Pancreas (tissue), 10 donors: Measurements from ENCODE around the gene CCDC32. TPM values are rescaled to one million over a fixed set of nuclear protein-coding genes. Genes with fewer than 3 reads are reported as not detected.

ENCODE experiments used
- ATAC-seq, 4 donors: fragments of 200-7000 bp; cut with Tn5 transposase; one replicate each; pipeline versions ENCODE4 v1.8.0 to v1.9.1; 2020; ENCODE audit warnings: mild to moderate bottlenecking in 4 of 4, moderate library complexity in 4 of 4
- DNase-seq, 6 donors: peaks; one replicate each; pipeline ENCODE4 v3.0.0-alpha.2; 2020
- FAIRE-seq: peaks from 2 replicates; lab custom pipeline; 2012; peaks lifted over from hg19 to GRCh38; lab: Jason Lieb, UNC
- H3K27ac ChIP-seq, 4 donors: fragments of 200-600 bp; sonication (generic); 1 replicate in 3 of 4; 2 replicates in 1 of 4; pipeline versions ENCODE4 v1.5.0 to v1.8.0; 2020
- H3K27me3 ChIP-seq, 4 donors: fragments of 200-600 bp; one replicate each; pipeline ENCODE4 v1.8.0; 2021
- H3K36me3 ChIP-seq, 3 donors: fragments of 200-600 bp; sonication (generic) in 1 of 3; one replicate each; pipeline versions ENCODE4 v1.5.0 to v1.8.0; 2020 to 2021
- H3K4me1 ChIP-seq, 3 donors: fragments of 200-600 bp; one replicate each; pipeline ENCODE4 v1.8.0; 2021
- H3K4me3 ChIP-seq, 4 donors: fragments of 200-600 bp; sonication (generic) in 2 of 4; one replicate each; pipeline versions ENCODE4 v1.5.0 to v1.8.0; 2020 to 2021
- H3K9me3 ChIP-seq, 4 donors: fragments of 200-600 bp; one replicate each; pipeline ENCODE4 v1.8.0; 2021
- WGBS, 2 donors: extraction: QIAGEN DNeasy Blood & Tissue Kit; methylation state at CpG; one replicate each; pipeline ENCODE4 v1.1.7; 2013; 5-methylcytosine and 5-hydroxymethylcytosine counted together
- intact Hi-C, 3 donors: fragments of 100-400 bp; cut with DNase I; formaldehyde crosslinking; loops; one replicate each; pipeline versions ENCODE4 v1.11.1 to v1.14.2; 2022
- polyA plus RNA-seq, 2 donors: library from polyadenylated mRNA; stranded (reverse); fragments of 200-250 nt; gene quantifications; one replicate each; pipeline ENCODE4 v1.2.3, GENCODE V29; 2013
- total RNA-seq, 6 donors: library from RNA; stranded (reverse); fragmentation: NEBNext Ultra II Directional in 4 of 6; extraction: Animal tissue kit (Norgen Biotek cat#: 25700) in 4 of 6; gene quantifications; one replicate each; pipeline versions ENCODE4 v1.2.1 to v1.2.4, GENCODE V29; 2021 to 2023
- TF ChIP-seq, protein P1 (sequence below), 4 donors: fragments of 200-600 bp; sonication (generic) in 3 of 4; IDR thresholded peaks; one replicate each; pipeline versions ENCODE4 v1.5.0 to v1.8.0; 2021; ENCODE audit warnings: antibody characterized with exemption in 4 of 4
- donor health status: healthy with polysubstance abuse.
- donor health status: DM: no; HTN: no; CAD: no; lungs with moderate emphysema.
- donor health status: DM: no; HTN: no; CAD: no.
- donor health status: control.
- donor health status: control.
- donor health status: Bipolar disorder and iron deficiency.
- donor health status: DM: yes; HTN: yes; CAD: no.
- donor health status: DM: no; HTN: no; CAD: no.
- donor health status: DM: no; HTN: no; CAD: no.
- donor health status: DM: yes; HTN: yes; CAD: no.

The CCDC32 gene
- total and polyA plus RNA-seq, 8 donors, result 13.5 to 22.6 (median 16.1) TPM

DNA sequence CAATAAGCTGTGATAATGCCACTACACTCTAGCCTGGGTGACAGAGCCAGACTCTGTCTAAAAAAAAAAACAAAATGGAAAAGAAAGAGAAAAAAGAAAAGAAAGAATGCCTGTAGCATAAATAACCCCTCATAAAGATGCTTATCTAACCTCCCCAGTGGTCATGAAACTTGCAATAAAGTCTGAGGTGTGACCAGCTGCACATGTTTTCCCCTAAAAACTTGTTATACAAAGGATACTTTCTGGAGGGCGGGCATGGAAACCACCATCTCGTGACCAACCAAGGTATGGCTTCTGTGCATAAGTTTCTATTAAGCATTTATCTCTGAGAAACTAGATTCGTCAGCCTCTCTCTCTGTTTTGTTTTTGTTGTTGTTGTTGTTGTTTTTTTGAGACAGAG is 21.8 kb downstream of the CCDC32 start:
- no peak for DNase-seq
- FAIRE-seq, result no peak
- no peaks in the 10 kb centered on the region for H3K9me3 ChIP-seq
- no peaks in the 10 kb centered on the region for H3K4me1 ChIP-seq
- no peak for ATAC-seq
- H3K27ac ChIP-seq, result no peak overlapping the region
- TF ChIP-seq, protein P1, sequence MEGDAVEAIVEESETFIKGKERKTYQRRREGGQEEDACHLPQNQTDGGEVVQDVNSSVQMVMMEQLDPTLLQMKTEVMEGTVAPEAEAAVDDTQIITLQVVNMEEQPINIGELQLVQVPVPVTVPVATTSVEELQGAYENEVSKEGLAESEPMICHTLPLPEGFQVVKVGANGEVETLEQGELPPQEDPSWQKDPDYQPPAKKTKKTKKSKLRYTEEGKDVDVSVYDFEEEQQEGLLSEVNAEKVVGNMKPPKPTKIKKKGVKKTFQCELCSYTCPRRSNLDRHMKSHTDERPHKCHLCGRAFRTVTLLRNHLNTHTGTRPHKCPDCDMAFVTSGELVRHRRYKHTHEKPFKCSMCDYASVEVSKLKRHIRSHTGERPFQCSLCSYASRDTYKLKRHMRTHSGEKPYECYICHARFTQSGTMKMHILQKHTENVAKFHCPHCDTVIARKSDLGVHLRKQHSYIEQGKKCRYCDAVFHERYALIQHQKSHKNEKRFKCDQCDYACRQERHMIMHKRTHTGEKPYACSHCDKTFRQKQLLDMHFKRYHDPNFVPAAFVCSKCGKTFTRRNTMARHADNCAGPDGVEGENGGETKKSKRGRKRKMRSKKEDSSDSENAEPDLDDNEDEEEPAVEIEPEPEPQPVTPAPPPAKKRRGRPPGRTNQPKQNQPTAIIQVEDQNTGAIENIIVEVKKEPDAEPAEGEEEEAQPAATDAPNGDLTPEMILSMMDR (IDR thresholded peaks at IDR 0.05), result no peak
- WGBS, 2 donors, result 91 to 92% methylated on average over 3 of the region's 3 CpGs
- intact Hi-C loops, result no loop called here
- no peaks in the 10 kb centered on the region for H3K36me3 ChIP-seq
- no peaks in the 10 kb centered on the region for H3K27me3 ChIP-seq
- H3K4me3 ChIP-seq, result no peak overlapping the region

DNA sequence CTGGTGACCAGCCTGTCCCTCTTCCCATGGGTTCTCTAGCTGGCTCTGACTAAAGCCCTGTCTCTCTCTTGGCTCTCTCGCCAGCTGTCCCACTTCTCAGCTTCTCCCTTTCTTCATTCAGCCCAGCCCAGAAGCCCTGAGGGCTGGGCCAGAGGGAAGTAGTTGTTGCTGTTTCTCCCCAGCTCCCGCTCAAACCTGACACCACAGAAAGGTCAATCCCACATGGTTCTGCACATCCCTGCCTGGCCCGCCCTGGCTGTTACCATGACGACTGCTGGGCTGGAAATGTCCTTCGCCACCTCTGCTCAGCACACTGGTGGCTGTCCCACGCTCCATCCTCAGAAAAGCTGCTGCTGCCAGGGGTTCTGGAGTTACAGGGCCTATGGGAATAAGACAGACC is 25.9 kb downstream of the CCDC32 start:
- TF ChIP-seq, protein P1 (IDR thresholded peaks at IDR 0.05), result no peak
- Histone ChIP-seq H3K4me1 (no peaks in the 10 kb centered on the region), H3K27me3 (no peaks in the 10 kb centered on the region), H3K4me3 (no peak overlapping the region), H3K9me3 (no peaks in the 10 kb centered on the region), H3K27ac (no peak overlapping the region), H3K36me3 (no peaks in the 10 kb centered on the region)
- no peak for ATAC-seq
- WGBS, 2 donors, result 93 to 96% methylated on average over 6 of the region's 6 CpGs
- intact Hi-C loops, result no loop called here
- DNase-seq, result no peak
- FAIRE-seq, result no peak

DNA sequence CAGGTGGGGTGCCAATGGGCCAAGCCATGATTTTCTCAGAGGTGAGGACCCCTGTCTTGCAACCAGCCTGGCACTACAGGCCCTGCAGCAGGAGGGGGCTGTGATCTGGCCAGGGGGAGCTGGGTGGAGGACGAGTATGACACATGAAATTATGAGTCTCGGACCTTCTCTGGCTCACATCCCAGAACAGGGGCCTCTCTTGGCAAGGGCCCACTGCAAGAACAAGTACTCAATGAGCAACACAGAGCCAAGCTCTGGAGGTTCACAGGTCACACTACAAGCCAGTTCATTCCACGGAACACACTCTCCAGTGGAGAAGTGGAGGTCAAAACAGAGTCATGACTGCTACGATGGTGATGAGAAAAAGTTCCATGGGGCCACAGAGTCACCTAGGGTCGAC is 28.3 kb downstream of the CCDC32 start:
- H3K27ac ChIP-seq, result no peak overlapping the region
- intact Hi-C loops, result no loop called here
- no peaks in the 10 kb centered on the region for H3K9me3 ChIP-seq
- FAIRE-seq, result no peak
- H3K4me3 ChIP-seq, result no peak overlapping the region
- H3K27me3 ChIP-seq, result no peaks in the 10 kb centered on the region
- no peak for ATAC-seq
- H3K36me3 ChIP-seq, result no peaks in the 10 kb centered on the region
- H3K4me1 ChIP-seq, result no peaks in the 10 kb centered on the region
- DNase-seq, result no peak
- WGBS, 2 donors, result 75 to 78% methylated on average over 5 of the region's 5 CpGs
- TF ChIP-seq, protein P1 (IDR thresholded peaks at IDR 0.05), result no peak

DNA sequence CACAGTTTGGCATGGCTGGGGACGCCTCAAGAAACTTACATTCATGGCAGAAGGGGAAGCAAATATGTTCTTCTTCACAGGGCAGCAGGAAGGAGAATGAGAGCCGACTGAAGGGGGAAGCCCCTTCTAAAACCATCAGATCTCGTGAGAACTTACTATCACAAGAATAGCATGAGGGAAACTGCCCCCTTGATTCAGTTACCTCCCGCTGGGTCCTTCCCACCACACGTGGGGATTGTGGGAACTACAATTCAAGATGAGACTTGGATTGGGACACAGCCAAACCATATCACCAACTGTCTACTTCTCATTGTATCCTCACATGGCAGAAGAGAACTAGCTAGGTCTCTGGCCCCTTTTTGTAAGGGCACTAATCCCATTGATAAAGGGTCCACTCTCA is 30.5 kb downstream of the CCDC32 start:
- ATAC-seq, result no peak
- DNase-seq, result no peak
- WGBS, 2 donors, result 68 to 82% methylated on average over 5 of the region's 5 CpGs
- TF ChIP-seq, protein P1 (IDR thresholded peaks at IDR 0.05), result no peak
- no peak overlapping the region for H3K27ac ChIP-seq
- no peaks in the 10 kb centered on the region for H3K27me3 ChIP-seq
- H3K9me3 ChIP-seq, result no peaks in the 10 kb centered on the region
- no peak for FAIRE-seq
- H3K4me3 ChIP-seq, result no peak overlapping the region
- no peaks in the 10 kb centered on the region for H3K4me1 ChIP-seq
- intact Hi-C loops, result no loop called here
- H3K36me3 ChIP-seq, result no peaks in the 10 kb centered on the region

DNA sequence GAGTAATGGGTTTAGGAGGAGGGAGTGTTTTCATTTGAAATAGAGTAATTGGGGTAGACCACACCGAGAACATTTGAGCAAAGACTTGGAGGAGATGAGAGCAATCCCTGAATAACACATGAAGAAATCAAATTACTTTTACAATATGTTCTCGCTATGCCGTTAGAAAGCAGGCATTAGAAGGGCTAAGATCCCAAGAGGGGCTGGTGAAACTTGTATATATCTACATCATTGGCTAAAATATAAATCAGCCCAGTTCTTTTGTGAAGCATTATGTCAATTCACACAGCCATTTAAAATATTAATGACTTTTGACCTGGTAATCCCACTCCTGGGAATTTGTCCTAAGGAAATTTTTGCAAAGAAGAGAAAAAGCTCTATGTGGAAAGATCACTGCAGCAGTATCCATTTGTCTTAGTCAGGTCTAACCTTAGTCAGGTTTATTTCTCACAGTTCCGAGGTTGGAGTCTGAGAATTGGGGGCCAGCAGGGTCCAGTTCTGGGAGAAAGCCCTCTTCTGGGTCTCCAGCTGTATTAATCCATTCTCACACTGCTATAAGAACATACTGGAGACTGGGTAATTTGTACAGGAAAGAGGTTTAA is 31.0 kb downstream of the CCDC32 start:
- no peak for DNase-seq
- no peaks in the 10 kb centered on the region for H3K9me3 ChIP-seq
- TF ChIP-seq, protein P1 (IDR thresholded peaks at IDR 0.05), result no peak
- no peaks in the 10 kb centered on the region for H3K36me3 ChIP-seq
- no peak overlapping the region for H3K4me3 ChIP-seq
- no peak for FAIRE-seq
- H3K4me1 ChIP-seq, result no peaks in the 10 kb centered on the region
- no peak overlapping the region for H3K27ac ChIP-seq
- intact Hi-C loops, result no loop called here
- 87 to 93% methylated on average over 4 of the region's 4 CpGs for WGBS, 2 donors
- H3K27me3 ChIP-seq, result no peaks in the 10 kb centered on the region
- no peak for ATAC-seq
